Mucosa of rectum (tissue), 2 donors: ENCODE measurements around the gene GPD2.

Source experiments
- H3K27ac ChIP-seq, 2 donors: one replicate each; pipeline ENCODE4 v1.7.0; 2013; ENCODE audit warnings: inconsistent platforms in 2 of 2, low read depth in 2 of 2, low read length in 2 of 2
- H3K27me3 ChIP-seq, 2 donors: one replicate each; pipeline ENCODE4 v1.7.0; 2013; ENCODE audit warnings: low read length in 2 of 2; ENCODE audit not compliant: control insufficient read depth in 2 of 2, insufficient read depth in 2 of 2
- H3K36me3 ChIP-seq, 2 donors: one replicate each; pipeline ENCODE4 v1.7.0; 2013; ENCODE audit warnings: low read length in 2 of 2; ENCODE audit not compliant: control insufficient read depth in 2 of 2, insufficient read depth in 2 of 2
- H3K4me1 ChIP-seq, 2 donors: one replicate each; pipeline ENCODE4 v1.7.0; 2013; ENCODE audit warnings: low read length in 2 of 2, mild to moderate bottlenecking in 1 of 2; ENCODE audit not compliant: control insufficient read depth in 2 of 2, insufficient read depth in 2 of 2
- H3K4me3 ChIP-seq, 2 donors: one replicate each; pipeline ENCODE4 v1.7.0; 2013; ENCODE audit warnings: low read length in 2 of 2
- H3K9ac ChIP-seq, 2 donors: one replicate each; pipeline ENCODE4 v1.7.0; 2013; ENCODE audit warnings: low read length in 2 of 2, low read depth in 1 of 2, mild to moderate bottlenecking in 1 of 2
- H3K9me3 ChIP-seq, 2 donors: one replicate each; pipeline ENCODE4 v1.7.0; 2013; ENCODE audit warnings: low read length in 2 of 2; ENCODE audit not compliant: control insufficient read depth in 2 of 2
- donor health status: healthy.
- donor health status: Normal muscosa, but diverticular disease.

GPD2 gene

GRCh38 chr2:156630579-156631337 lies 194.6 kb downstream of the GPD2 start:
- Histone ChIP-seq H3K9ac (no peak overlapping the region), H3K36me3 (no peaks in the 10 kb centered on the region), H3K4me3 (no peak overlapping the region), H3K27me3 (peaks cover 0 to 2% of the 10 kb centered on the region in 2 donors), H3K4me1 (no peaks in the 10 kb centered on the region), H3K9me3 (no peaks in the 10 kb centered on the region), H3K27ac (no peak overlapping the region)

- Histone ChIP-seq H3K4me1 (no peaks in the 10 kb centered on the region), H3K27ac (no peak overlapping the region), H3K9me3 (no peaks in the 10 kb centered on the region), H3K36me3 (no peaks in the 10 kb centered on the region), H3K27me3 (peaks cover 0 to 3% of the 10 kb centered on the region in 2 donors), H3K9ac (no peak overlapping the region), H3K4me3 (no peak overlapping the region)
Observed at GRCh38 chr2:156635646-156636045, 199.5 kb downstream of the GPD2 start.
